Endothelial cell of hepatic sinusoid (primary cell): ENCODE results near the gene TMEM9.
"Not testable (repeated sequence)": the region's sequence is repeated elsewhere in the genome, so short reads cannot be mapped to it uniquely, and the experiment has no call there.

Experiments used
- in situ Hi-C: cut with HindIII; loops from 2 replicates; pipeline ENCODE4 v1.10.0; 2017; ENCODE audit warnings: low sequenced_read_pairs

The TMEM9 gene

DNA sequence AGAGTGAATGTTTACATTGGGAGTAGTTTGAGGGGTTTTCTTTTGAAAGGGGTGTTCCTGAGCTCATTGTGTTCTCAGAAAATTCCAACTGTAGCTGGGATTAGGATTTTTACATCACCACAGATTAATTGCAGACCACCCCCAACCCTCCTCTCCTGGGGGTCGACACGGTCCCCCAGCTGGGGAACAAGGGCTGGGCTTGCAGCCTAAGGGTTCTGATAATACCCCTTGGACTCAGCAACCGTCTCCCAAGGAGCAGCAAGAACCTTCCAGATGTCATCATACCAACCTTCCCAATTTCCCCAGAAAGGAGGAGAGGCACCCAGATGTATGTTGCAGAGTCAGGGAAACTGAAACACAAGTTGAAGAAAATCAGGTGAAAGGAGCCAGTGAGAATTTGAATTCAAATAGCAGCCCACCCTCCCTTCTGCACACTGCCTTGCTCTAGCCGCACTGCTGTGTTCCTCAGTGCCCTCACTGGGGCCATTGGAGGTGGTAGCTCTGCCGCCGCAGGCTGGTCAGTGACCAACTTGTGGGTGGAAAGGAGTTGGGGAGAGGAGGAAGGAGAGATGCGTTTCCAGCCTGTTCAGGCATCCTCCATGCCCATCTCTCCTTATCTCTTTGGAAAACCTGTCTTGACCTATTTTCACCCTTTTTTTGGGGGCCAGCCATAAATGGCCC is 21.7 kb upstream of the TMEM9 start:
- in situ Hi-C loops: no loop called here

DNA sequence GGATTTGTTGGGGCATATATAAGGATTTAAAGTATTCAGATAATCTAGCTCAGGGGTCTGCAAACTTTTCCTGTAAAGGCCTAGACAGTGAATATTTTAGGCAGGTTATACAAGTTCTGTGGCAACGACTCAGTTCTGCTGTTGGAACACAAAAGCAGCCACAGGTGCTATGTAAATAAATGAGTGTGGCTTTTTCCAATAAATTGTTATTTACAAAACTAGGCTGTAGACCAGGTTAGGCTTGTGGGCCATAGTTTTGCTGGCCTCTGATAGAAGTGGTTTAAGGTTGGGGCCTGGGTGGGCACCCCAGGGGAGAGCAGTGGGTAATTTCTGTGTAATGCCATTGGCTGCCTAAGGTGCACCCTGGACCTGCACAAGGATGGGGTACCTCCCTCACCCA is 19.5 kb upstream of the TMEM9 start:
- in situ Hi-C loops: no loop called here

DNA sequence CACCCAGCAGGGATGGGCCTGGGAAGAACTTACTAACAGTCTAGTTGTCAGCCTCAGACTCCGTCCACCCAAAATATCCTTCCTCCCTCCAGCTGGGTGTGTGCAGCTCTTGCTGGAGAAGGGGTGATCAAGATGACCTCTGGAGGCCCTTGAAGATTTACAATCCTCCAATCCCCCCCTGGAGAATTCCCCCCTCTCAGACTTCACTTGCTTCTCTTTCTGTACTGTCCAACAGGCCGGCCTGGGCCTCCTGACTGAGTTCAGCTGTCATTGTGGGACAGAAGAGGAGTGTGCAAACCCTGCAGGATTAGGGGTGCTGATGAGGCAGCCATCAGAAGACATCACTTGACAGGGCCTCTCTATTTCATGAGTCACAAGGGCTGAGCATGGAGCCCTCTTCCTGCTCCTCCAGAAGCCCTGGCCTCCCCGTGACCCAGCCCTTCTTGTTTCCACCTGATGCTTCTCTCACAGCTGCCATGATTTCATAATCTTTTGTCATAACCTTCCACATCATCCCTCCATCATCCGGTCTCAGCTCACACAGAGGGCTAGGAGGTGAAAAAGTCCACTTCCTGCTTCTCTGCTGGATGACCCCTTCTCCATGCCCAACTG is 18.8 kb upstream of the TMEM9 start:
- in situ Hi-C loops: no loop called here

DNA sequence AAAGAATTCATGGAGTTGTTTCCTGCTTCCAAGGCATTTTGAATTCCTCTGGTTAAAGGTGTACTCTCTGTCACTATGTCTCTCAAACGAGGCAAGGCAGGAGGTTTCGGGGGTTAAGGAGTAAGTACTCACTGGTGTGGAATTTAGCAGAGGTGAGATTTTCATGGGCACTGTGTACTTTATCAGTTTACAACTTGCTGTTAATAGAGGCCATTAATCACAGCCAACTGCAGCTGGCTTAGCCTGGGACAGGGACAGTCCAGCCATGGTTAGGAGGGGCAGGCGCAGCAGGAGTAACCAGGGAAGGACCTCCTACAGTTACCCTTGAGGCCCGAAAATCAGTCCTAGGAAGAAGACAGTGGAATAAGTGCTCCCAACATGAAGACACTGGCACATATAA is 18.1 kb upstream of the TMEM9 start:
- in situ Hi-C loops: no loop called here

DNA sequence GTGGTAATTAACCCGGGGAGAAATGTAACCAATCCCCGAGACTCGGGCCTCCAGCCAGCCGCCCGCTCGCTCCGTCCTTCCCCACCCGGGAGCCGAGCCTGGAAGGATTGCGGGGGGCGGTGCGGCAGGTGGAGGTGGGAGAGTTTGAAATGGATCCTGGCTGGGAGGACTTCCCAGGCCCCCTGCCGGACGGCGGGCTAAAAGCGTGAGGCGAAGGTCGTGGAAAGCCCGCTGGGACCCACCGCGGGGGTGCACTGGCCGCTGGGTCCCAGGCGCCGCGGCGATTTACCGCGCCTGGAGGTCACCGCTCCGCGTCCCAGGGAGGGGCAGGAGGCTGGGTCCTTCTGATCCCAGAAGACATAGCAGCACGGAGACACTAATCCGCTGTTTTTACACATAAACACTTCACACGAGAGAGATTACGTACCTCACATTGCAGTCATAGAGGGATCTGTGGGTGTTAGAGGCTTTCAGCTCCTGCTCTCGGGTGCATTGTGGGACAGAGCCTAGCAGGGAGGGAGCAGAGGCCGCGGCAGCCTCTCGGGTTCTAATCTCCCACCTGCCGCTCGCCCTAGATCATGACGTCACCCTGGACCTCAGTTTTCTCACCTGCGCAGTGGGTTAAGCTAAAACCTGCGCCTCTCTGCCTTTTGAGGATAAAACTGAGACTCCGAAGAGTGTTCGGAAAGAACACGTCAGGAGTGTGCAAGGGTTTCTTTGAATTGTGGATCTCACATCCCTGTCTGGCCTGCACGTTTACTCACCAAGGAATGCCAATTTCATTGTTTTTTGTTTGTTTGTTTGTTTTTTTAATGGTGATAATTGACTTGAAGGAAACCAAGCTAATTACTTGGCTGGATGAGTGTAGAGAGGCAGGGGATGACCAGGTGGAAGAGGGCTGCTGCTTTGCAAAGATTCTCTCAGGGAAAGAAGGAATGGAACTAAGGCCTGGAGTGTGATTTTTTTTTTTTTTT is 17.1 kb upstream of the TMEM9 start:
- in situ Hi-C loops: no loop called here

DNA sequence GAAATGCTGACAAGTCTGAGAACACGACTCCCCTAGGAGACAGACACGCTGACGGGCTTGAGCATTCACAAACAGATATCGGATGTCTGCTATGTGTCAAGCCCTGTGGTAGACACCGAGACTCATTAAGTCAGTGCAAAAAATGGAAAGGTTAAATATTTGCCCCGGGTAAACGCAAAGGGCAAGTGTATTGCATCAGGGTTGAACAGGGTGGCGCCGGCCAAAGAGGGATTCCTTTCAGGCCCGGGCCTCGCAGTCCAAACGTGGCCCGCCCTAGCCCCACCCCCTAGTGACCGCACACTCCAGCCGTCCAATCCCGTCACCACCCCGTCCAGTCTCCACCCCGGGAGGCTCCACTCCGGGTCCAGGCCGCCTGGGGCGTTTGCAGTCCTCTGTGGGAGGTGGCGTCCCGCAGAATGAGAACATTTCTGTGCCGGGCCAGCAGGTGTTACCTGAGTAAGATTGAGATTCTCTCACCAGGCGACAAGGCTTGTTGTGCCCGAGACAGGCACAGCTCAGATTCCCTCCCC is 16.3 kb upstream of the TMEM9 start:
- in situ Hi-C loops: no loop called here

DNA sequence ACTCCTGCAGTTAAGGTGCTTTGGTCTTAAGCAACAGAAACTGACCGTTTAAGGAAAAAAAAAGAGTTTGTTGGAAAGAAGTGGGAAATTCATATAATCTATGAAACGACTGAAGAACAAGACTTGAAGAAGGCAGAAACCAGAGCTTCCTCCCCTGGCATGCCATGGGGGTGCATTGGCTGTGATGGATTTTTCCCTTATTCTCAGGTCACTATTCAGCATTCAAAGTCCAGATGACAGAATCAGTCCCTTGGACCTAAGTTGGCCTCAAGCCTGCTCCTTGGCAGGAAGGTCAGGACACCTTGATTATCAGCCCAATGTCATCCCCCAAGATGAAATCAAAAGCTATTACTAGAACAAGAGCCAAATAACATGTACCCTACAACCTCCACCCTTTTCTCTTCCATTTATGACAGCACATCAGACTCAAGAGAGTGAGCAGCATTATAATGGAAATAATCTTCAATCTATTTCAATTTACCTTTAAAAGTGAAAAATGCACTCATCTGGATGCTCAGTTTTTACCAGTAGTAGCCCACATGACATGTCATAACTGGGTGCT is 15.8 kb upstream of the TMEM9 start:
- in situ Hi-C loops: no loop called here

DNA sequence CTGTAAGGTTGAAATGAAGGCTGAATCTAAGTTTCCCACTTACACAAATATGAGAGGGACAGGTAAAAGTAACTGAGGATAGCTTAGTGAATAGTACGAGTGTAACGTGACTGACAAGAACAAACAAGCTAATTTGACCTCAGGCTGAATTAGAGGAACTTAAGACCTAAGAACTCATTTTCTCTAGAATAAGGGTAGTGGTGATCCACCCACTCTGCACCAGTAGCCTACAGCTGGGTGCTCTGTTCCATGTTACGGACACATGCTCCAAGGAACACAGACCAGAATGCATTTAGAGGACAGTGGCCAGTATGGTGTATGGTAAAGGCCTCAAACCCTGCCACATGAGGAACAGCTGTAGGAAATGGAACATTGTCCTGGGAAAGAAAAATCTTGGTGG is 14.9 kb upstream of the TMEM9 start:
- in situ Hi-C loops: no loop called here

DNA sequence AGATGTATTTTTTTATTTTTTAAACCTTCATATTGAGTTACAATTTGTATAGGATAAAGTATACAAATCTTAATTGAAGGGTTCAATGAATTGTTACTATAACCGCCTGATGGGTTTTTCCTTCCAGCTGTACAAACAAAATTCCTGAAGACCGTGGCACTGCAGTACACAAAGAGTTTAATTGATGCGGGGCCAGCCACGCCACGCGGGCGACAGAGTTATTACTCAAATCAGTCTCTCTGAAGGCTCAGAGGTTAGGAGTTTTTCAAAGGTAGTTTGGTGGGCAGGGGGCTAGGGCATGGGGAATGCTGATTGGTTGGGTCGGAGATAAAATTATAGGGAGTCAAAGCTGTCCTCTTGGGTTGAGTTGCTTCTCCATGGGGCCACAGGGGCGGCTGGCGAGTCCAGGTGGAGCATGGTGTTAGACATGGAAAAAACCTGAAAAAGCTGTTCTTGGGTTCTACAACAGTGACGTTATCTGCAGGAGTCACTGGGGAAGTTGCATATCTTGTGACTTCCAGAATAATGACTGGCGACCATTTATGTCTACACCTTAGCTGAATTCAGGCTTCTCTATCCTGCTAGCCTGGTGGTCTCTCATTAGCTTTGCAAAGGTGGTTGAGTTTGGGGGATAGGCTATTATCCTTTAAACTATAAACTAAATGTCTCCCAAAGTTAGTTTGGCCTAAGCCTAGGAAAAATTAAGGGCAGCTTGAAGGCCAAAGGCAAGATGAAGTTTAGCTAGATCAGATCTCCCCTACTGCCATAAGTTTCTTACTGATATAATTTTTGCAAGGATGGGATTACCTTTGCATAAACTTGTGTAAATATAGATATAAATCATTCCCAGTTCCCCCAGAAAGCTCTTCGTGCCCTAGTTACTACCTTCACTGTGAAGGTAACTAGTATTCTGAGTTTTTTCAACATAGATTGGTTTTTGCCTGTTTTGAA is 13.0 kb upstream of the TMEM9 start:
- in situ Hi-C loops: no loop called here

DNA sequence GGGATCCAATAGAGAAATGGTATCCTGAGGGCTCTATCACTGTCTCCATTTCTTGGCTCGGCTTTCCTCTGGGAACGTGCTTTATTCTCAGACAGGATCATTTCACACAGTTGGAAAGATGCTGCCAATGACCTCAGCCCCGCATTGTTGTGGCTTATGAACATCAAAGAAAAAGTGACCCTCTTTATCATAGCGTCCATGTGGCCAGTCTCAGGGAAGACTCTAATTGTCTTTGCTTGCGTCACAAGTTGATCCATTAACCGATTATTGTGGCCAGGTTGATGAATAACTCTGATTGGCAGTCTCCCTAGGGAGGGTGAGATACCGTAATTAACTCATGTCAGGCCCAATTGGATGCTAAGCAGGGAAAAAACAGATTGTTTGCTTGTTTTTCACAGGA is 10.4 kb upstream of the TMEM9 start:
- in situ Hi-C loops: no loop called here

DNA sequence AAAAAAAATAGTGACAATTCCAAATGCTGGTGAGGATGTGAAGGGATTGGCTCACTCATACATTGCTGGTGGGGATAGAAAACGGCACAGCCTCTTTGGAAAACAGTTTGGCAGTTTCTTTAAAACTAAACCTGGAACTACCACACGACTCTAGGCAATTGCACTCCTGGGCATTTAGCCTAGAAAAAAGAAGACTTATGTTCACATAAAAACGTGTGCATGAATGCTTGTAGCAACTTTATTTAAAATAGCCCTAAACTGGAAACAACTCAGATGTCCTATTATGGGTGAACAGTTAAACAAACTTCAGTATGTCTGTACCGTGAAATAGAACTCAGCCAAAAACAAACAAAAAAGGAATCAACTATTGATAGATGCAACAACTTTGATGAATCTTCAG is 9.4 kb upstream of the TMEM9 start:
- in situ Hi-C loops: no loop called here

DNA sequence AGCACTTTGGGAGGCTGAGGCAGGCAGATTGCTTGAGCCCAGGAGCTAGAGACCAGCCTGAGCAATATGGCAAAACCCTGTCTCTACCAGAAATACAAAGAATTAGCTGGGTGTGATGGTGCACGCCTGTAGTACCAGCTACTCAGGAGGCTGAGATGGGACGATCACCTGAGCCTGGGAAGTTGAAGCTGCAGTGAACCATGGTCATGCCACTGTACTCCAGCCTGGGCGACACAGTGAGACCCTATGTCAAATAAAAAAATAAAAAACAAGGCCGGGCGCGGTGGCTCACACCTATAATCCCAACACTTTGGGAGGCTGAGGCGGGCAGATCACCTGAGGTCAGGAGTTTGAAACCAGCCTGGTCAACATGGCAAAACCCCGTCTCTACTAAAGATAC is 8.8 kb upstream of the TMEM9 start:
- in situ Hi-C loops: not testable (repeated sequence)

DNA sequence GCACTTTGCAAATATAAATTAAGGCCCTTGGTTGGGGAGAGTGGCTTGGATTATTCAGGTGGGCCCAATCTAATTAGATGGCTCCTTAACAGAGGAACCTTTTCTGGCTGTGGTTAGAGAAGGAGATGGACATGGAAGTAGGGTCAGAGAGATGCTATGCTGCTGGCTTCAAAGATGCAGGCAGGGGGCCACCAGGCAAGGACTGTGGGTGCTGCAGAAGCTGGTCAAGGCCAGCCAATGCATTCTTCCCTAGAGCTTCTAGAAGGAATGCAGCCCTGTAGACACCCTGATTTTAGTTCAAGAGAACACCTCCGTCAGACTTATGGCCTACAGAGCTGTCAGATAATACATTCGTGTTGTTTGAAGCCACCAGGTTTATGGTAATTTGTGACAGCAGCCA is 3.7 kb upstream of the TMEM9 start:
- in situ Hi-C loops: loop anchor here (5.0 kb wide), 3 partner anchors 39 to 69 kb away; no protein-coding TSS in a partner anchor

DNA sequence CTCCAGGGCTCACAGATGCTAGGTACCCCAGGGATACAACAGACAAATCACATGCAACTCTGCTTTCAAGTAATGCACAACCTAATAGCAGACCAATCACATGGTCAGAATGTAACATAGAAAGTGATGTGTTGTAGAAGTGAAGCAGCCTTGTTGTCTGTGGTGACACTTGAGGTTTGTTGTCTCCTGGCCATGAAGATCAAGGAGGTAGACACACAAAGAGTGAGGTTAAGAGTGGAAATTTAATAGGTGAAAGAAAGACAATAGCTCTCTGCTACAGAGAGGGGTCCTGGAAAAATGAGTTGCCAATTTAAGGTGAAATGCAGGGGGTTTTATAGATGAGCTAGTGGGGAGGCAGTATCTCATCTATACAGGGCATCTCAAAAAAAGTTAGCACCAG is 2.5 kb upstream of the TMEM9 start:
- in situ Hi-C loops: loop anchor here (5.0 kb wide), 3 partner anchors 40 to 70 kb away; no protein-coding TSS in a partner anchor

DNA sequence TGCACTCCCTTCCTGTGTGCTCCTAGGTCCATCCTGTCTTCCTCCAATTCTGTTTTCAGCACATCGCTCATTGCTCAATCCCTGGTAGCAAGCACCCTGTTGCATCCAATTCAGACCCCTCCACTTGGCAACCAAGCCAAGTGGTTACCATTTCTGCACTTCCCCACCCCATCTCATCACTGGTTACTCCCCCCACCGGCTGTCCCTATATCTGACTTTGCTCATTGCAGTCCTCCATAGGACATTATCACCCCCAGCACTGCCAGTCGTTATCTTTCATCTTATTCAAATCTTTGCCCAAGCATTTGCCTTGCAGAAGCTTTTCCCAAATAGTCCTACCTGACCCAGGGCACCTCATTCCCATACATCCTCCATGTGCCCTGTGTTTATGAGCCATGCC is 2.1 kb upstream of the TMEM9 start:
- in situ Hi-C loops: loop anchor here (5.0 kb wide), 3 partner anchors 39 to 71 kb away; no protein-coding TSS in a partner anchor

DNA sequence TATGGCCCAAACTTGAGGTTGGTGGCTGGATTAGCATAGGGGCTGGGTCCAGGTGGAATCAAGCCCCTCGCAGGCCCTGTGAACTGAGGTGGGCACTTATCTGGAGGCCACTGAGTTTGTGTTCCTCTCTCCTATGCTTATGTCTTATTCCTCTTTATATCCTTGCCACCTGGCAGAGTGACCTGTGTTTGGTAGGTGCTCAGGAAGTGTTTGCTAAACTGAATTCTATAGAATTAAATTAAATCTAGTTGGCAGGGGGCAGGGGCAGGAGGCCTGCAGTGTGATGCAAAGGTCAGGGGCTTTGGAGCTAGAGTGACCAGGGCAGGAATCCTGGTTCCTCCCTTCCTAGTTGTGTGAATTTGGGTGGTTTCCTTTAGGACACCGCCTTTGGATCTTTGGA is 1.1 kb upstream of the TMEM9 start:
- in situ Hi-C loops: loop anchor here (5.0 kb wide), 3 partner anchors 38 to 72 kb away; no protein-coding TSS in a partner anchor

DNA sequence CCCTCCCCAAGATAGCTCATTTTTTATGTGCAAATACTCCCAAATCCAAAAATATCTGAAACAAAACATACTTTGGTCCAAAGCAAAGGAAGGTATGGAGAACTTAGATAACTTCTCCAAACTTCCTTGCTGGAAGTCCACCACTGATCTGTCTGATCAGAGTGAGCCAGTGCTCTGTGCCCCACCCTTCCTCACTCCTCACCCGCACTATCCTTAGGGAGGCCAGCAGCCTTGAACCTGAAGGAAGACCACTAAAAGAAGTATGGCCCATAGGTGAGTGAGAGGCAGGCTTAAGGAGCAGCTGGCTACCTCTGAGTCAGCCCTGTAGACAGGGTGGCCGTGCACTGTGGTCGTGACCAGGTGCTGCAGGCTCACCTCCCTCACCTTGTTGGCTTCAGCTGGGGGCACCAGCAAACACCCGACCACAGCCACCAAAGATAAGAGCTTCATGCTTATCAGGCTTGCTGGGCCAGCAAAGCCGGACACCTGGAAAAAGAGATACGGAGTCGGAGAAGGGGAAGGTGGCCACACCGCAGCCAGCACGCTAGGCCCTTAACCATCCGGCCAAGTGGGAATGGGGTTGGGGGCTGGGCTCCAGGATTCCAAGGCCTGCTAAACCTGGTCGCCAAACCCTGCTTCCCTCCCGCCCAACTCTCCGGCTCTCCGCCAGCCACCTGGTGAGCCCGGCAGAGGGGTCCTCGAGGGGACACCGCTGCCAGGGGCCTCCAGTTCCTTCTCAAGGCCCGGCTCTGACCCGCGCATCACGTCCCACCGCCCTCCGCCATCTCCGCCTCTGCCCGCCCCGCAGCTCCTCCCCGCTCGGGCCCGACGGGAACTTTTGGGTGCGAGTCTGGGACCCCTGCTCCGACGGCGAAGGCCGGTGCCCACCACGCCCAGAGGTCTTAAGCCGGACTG is 543 bp downstream of the TMEM9 start:
- in situ Hi-C loops: no loop called here

DNA sequence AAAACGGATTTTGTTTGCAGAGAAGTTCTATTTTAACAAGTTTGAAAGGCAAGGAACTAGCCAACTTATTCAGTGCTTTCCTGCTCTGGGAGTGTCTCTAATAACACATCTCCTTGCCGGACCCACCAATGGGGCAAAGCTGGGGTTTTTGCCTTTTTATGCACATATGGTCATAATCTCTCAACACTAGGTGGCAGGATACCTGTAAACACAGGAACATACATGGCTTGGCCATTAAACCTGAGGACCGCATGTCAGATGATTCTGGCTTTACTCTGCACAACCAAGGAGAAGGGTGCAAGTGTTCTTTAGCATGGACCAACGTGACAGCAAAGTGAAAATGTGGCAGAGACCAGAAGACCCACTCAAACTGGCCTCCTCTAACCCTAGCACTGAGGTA is 4.9 kb downstream of the TMEM9 start:
- in situ Hi-C loops: no loop called here
